ENCODE data around the gene BPIFB1.

BPIFB1 gene

GRCh38 chr20:33299111-33299603 lies 16.1 kb downstream of the BPIFB1 start:
- peak; percentile 78 for DNase-seq

GRCh38 chr20:33301192-33301930 lies 18.3 kb downstream of the BPIFB1 start:
- no peak for DNase-seq

- DNase-seq = no peak
Measured at GRCh38 chr20:33303595-33303994, 20.6 kb downstream of the BPIFB1 start.

GRCh38 chr20:33304046-33304445 lies 21.0 kb downstream of the BPIFB1 start:
- no peak for DNase-seq

- no peak for DNase-seq
Measured at GRCh38 chr20:33305589-33306057, 22.6 kb downstream of the BPIFB1 start.

- DNase-seq = no peak
Measured at GRCh38 chr20:33306228-33306627, 23.2 kb downstream of the BPIFB1 start.

- DNase-seq = no peak
Measured at GRCh38 chr20:33306807-33307206, 23.8 kb downstream of the BPIFB1 start.

- no peak for DNase-seq
Measured at GRCh38 chr20:33308668-33309067, 25.7 kb downstream of the BPIFB1 start.

GRCh38 chr20:33309631-33310030 lies 26.6 kb downstream of the BPIFB1 start:
- no peak for DNase-seq

- no peak for DNase-seq
Measured at GRCh38 chr20:33310327-33310899, 27.4 kb downstream of the BPIFB1 start.

- no peak for DNase-seq
Measured at GRCh38 chr20:33311011-33311410, 28.0 kb downstream of the BPIFB1 start.

- DNase-seq = no peak
Measured at GRCh38 chr20:33311996-33312395, 29.0 kb downstream of the BPIFB1 start.

- DNase-seq = no peak
Measured at GRCh38 chr20:33312583-33312982, 29.6 kb downstream of the BPIFB1 start.

GRCh38 chr20:33313686-33314314 lies 30.8 kb downstream of the BPIFB1 start:
- DNase-seq = no peak

- DNase-seq = no peak
Measured at GRCh38 chr20:33316343-33316742, 33.3 kb downstream of the BPIFB1 start.

- no peak for DNase-seq
Measured at GRCh38 chr20:33316958-33317357, 33.9 kb downstream of the BPIFB1 start.

GRCh38 chr20:33317424-33318095 lies 34.5 kb downstream of the BPIFB1 start:
- DNase-seq = no peak

- no peak for DNase-seq
Measured at GRCh38 chr20:33318096-33318429, 35.0 kb downstream of the BPIFB1 start.

- no peak for DNase-seq
Measured at GRCh38 chr20:33320006-33320405, 37.0 kb downstream of the BPIFB1 start.

GRCh38 chr20:33322456-33322855 lies 39.4 kb downstream of the BPIFB1 start:
- no peak for DNase-seq

GRCh38 chr20:33323236-33323635 lies 40.2 kb downstream of the BPIFB1 start:
- no peak for DNase-seq

GRCh38 chr20:33325350-33325749 lies 42.3 kb downstream of the BPIFB1 start:
- DNase-seq = no peak

Measured in stimulated activated CD4-positive, alpha-beta T cell treated with anti-CD3 and anti-CD28 coated beads, Interleukin-4, amount 100 ng/mL, for 1 hour (primary cell).